CD1c-positive myeloid dendritic cell (primary cell): ENCODE data around the gene TENM4.

Experiments used
- DNase-seq: peaks from one replicate; pipeline ENCODE4 v3.0.0-alpha.2; 2016; ENCODE audit errors: extremely low spot score

The TENM4 gene

DNA sequence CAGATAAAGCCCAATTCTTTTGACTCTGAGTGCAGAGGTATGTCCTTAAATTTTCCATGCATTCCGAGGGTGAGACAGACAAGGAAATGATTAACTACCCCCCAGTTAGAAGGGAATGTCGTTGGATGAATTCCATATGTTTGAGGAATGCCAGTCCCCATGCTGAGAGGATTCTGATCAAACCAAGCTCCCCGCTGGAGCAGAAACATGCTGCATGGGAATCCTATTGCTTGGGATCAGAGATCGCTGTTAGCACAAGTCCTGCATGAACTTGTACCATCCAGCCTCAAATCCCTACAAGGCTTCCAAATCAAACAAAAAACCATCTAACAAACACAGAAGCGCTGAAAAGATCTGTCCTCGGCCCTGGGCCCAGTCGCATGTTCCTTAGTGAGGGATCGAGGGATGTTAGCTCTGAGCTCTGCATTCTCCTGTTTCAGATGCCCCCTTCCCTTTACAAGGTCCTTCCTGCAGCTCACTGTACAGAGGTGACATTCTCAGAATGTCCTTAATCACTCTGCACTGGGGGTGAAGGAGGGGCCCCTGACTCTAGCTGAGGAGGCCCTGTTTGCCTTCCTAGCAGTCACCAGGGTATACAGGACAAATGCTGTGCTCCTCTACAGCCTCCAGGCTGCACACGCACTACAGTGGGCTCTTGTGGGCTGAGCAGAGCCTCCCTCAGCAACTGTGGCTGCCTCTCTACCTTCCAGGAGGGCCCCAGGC is 353.4 kb downstream of the TENM4 start:
- DNase-seq = no peak

DNA sequence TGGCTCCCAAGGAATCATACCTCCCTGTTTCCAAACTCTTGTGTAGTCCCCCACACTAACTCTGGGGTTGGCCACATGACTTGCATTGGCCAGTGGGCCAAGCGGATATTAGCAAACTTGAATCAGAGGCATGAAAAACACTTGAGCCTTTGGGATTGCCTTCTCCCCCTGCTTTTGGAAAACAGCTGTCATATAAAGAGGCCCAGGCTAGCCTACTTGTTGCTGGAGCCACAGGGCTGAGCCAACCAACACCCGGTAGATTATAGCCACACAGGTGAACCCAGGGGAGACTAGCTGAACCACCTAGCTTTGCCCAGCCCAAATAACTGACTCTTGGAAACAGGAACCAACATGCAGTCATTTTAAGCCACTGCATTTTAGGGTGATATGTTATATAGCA is 354.8 kb downstream of the TENM4 start:
- DNase-seq = no peak

DNA sequence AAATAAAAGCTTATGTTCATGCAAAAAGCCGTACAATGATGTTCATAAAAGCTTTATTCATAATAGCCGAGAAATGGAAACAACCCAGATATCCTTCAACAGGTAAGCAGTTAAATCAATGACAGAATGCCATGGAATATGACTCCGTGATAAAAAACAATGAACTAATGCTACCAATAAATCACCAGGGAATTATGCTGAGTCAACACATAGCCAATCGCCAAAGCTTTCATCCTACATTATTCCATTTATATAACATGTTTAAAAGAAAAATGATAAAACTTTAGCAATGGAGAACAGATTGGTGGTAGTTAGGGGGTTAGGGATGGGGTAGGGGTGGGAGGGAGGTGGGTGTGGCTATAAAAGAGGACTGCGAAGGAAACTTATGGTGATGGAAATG is 356.4 kb downstream of the TENM4 start:
- no peak for DNase-seq

GRCh38 chr11:79083352-79083751 is 357.5 kb downstream of the TENM4 start:
- DNase-seq = no peak

DNA sequence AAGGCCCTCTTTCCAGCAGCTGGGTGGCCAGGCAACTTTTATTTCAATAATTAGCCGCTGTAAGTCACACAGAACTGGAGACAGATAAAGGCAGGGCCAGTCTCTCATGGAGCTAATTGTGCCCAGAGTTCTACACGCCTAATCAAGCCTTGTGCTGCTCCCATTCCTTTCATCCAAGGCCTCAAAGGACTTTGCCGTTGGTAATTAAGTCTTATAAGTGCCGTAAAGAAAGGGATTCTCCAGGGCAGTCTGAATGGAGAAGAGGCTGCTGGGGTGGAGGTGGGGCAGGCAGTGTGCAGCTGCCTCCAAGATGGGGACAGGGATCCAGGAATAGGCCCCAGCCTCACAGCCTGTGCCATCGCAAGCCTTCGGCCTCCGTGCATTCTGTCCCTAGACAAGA is 357.9 kb downstream of the TENM4 start:
- no peak for DNase-seq

GRCh38 chr11:79082280-79082679 is 358.6 kb downstream of the TENM4 start:
- DNase-seq = no peak

- no peak for DNase-seq
Measured at GRCh38 chr11:79081471-79082031, 359.3 kb downstream of the TENM4 start.

GRCh38 chr11:79080551-79080950 is 360.3 kb downstream of the TENM4 start:
- no peak for DNase-seq

DNA sequence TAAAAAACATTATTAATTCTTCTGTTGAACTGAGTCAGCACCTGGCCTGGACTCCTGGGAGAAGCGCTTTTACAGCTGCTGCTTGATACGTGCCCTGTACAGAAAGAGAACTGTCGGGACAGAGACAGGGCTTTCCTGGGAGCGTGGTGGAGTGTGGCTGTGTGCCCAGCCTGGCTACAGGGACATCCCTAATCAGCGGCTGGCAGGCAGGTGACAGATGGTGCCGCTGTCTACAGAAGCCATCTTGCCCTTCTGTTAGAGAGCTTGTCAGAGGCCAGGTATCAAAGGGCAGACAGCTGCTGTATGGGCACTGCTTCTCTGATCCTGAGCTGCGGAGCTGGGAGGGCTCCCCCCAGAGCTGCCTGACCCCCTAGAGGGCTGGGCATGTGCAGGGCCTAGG is 361.8 kb downstream of the TENM4 start:
- DNase-seq = no peak

DNA sequence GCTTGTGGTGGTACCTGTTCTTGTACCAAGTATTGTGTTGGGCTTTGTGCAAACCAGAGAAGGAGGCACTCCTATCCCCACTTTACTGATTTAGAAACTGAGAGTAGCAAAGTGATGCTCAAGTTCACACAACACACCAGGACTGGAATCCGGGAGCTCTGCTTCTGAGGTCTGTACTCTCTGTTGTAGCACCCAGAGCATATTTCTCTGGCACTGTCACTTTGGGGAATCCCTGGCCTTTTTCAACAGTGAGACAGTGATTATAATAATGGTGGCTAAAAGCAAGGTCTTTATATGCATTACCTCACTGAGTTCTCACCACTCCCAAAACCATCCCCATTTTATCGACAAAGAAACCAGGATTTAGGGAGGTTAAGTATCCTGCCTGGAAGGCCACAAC is 362.4 kb downstream of the TENM4 start:
- no peak for DNase-seq

GRCh38 chr11:79077702-79078330 is 363.0 kb downstream of the TENM4 start:
- no peak for DNase-seq

GRCh38 chr11:79076526-79077115 is 364.2 kb downstream of the TENM4 start:
- peak; percentile 20 for DNase-seq

DNA sequence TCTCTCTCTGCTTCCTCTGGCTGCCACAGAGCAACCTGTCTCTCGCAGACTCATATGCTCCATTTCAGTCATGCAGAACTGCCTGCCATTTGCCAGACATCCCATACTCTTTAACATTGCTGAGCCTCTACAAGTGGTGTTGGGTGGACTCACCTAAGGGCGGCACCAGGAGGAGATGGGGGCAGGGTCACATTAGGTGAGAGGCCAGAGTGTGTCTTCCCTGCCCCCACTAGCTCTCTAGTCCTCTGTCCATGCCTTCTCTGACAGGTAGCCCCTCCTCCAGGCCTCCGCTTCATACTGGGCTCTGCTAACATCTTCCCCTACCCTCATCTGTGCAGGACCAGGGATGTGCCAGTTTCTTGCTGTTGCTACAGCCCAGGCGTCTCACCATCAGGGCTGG is 366.3 kb downstream of the TENM4 start:
- no peak for DNase-seq

DNA sequence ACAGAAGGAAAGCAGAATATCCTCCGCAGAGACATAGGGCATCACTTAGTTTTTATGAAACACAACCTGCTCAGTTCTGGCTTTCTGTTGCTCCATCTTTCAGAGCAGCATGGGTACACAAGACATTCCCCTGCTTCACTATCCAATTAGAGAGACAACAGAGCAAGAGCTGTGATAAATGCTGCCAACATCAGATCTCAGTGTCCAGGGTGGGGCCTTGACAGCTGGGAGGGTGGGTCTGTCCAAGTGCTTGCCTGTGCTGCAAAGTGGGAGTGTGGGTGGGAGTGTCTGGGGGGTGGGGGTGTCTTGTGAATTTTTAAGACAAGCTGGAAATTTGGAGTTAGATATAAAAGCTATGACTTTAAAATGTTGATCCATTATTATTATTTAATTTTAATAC is 369.6 kb downstream of the TENM4 start:
- no peak for DNase-seq

DNA sequence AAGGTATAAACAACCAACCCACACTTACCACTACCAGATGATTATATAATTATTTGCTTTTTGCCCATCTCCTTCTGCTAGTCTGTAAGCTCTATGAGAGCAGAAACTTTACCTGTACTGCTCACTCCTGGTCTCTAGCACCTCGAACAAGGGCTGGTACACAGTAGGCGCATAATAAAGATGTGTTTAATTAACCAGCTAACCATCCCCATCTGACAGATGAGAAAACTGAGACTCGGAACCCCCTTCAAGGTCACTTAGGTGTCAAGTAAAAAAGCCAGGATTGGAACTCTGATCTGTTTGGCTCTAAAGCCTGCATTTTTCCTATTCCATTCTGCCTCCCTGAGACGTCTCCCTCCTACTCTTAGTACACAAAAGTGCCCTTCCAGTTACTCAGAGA is 370.3 kb downstream of the TENM4 start:
- no peak for DNase-seq

DNA sequence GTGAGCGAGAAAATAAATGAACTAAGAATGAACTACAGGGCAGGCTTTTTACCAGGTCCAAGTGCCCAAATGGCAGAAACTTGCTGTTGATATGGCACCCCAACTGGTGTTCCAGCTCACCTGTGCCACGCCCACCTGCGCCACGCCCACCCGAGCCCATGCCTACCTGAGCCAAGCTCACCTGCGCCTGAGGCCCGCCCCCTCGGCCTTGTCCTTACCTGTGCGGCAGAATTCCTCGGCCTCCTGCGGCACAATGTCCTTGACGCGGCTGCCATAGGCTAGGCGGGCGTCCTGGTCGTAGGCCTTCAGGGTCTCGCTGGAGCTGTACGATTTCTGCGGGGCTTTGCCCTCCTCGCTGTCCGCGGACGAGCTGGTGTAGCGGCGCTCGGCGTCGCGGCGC is 371.3 kb downstream of the TENM4 start:
- DNase-seq = no peak

DNA sequence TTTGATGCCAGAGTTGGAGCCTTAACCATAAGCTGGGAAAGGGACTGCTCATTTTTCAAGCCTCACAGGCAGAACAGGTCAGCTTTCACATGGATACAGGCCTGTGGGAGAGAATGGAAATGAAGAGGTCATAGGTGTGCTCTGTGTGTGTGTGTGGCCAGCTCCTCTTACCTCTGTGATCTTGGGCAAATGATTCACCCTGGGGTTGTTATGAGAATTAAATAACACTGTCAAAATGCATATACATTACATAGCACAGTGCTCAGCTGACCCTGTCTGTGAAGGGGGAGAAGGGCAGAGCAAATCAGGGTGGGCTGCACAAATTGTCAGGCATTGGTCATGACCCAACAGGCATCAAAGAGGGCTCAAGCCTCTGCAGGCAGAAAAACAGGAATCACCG is 372.5 kb downstream of the TENM4 start:
- DNase-seq = no peak

DNA sequence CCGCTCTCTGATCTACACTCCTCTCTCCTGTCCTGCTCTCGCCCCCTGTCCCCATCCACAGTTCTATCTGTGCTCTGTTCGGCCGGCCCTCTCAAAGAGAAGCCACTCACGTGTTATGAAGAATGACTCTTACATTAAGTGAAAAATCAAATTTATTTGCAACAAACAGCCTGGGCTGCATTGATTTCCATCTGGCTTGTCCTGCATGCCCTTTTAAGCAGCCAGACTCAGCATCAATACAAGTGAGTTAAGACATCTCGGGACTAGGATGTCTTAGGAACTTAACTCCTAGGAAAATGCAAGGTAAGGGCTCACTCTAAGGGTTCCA is 373.5 kb downstream of the TENM4 start:
- DNase-seq = no peak

DNA sequence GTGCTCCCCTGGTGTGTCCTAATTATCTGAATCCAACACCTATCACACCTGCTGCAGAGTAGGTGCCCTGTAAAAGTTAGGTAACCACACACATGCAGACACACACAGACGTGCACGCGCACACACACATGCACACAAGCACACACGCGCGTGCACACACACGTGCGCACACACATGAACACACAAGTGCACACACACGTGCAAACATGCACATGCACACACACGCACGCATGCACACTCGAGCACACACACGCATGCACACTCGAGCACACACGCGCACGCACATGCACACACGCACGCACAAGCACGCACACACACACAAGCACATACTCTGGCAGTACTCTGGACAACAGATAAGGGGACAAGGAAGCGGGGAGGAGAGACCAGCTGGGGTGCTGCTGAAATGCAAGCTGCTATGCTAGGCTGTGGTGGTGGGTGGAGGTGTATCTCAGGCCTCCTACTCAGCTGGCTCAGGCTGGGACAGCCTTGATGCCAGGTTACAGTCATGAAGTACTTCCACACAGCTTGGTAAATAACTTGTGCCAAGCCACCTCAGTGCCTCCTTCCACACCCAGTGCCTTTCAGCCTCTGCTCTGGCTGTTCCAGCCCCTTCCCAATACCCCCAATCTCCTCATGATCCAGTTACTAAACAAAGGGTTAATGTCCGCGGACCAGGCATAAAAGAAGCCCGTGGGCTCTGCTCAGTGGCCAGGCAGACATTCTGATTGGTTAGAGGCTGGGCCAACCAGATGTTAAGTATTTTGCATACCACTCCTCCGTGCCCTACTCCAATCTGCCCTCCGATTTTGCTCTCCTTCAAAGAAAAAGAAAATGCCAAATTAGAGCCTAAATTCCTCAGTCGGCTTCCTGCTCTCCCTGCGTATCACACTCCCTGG is 374.1 kb downstream of the TENM4 start:
- DNase-seq = no peak

- no peak for DNase-seq
Measured at GRCh38 chr11:79062814-79063762, 377.7 kb downstream of the TENM4 start.
